ENCODE results near the gene SCNN1A.

The SCNN1A gene

GRCh38 chr12:6394398-6394797 is 19.0 kb upstream of the SCNN1A start:
- no peak for TF ChIP-seq CTCF (IDR thresholded peaks at IDR 0.05; ENCODE audit: extremely low read depth, insufficient read depth, missing control alignments)
- in situ Hi-C loops (cut with MboI; ENCODE audit: low pct_unique_long_range_greater_than_20kb, low sequenced_read_pairs, unreplicated experiment), result no loop called here
- no peak for DNase-seq (ENCODE audit: low spot score)

- no peak for DNase-seq (ENCODE audit: low spot score)
- TF ChIP-seq CTCF (IDR thresholded peaks at IDR 0.05; ENCODE audit: extremely low read depth, insufficient read depth, missing control alignments), result no peak
- in situ Hi-C loops (cut with MboI; ENCODE audit: low pct_unique_long_range_greater_than_20kb, low sequenced_read_pairs, unreplicated experiment), result no loop called here
Observed at GRCh38 chr12:6393109-6393508, 17.7 kb upstream of the SCNN1A start.

GRCh38 chr12:6392504-6392903 is 17.1 kb upstream of the SCNN1A start:
- TF ChIP-seq CTCF (IDR thresholded peaks at IDR 0.05; ENCODE audit: extremely low read depth, insufficient read depth, missing control alignments), result no peak
- no peak for DNase-seq (ENCODE audit: low spot score)
- in situ Hi-C loops (cut with MboI; ENCODE audit: low pct_unique_long_range_greater_than_20kb, low sequenced_read_pairs, unreplicated experiment), result no loop called here

- in situ Hi-C loops (cut with MboI; ENCODE audit: low pct_unique_long_range_greater_than_20kb, low sequenced_read_pairs, unreplicated experiment), result no loop called here
- no peak for TF ChIP-seq CTCF (IDR thresholded peaks at IDR 0.05; ENCODE audit: extremely low read depth, insufficient read depth, missing control alignments)
- no peak for DNase-seq (ENCODE audit: low spot score)
Observed at GRCh38 chr12:6391013-6391412, 15.7 kb upstream of the SCNN1A start.

GRCh38 chr12:6390084-6390799 is 14.9 kb upstream of the SCNN1A start:
- DNase-seq (ENCODE audit: low spot score), result no peak
- in situ Hi-C loops (cut with MboI; ENCODE audit: low pct_unique_long_range_greater_than_20kb, low sequenced_read_pairs, unreplicated experiment), result no loop called here
- TF ChIP-seq CTCF (IDR thresholded peaks at IDR 0.05; ENCODE audit: extremely low read depth, insufficient read depth, missing control alignments), result no peak

- DNase-seq (ENCODE audit: low spot score), result no peak
- in situ Hi-C loops (cut with MboI; ENCODE audit: low pct_unique_long_range_greater_than_20kb, low sequenced_read_pairs, unreplicated experiment), result no loop called here
- no peak for TF ChIP-seq CTCF (IDR thresholded peaks at IDR 0.05; ENCODE audit: extremely low read depth, insufficient read depth, missing control alignments)
Observed at GRCh38 chr12:6387541-6387940, 12.2 kb upstream of the SCNN1A start.

All from GM13977 (cell line).